IMR-90 (cell line): ENCODE results near the gene BCL6.

ENCODE experiments used
- CEBPB ChIP-seq: IDR thresholded peaks from 2 replicates; pipeline ENCODE4 v1.6.1; 2012; ENCODE audit warnings: low read depth, low read length, improper control_type of control experiment
- CHD1 ChIP-seq: IDR thresholded peaks from 2 replicates; pipeline ENCODE4 v1.6.1; 2012; ENCODE audit warnings: low read depth, low read length, improper control_type of control experiment
- CTCF ChIP-seq: conservative IDR thresholded peaks from 2 replicates; pipeline ENCODE4 v1.5.1; 2012; ENCODE audit warnings: mild to moderate bottlenecking, low read depth, low read length, improper control_type of control experiment
- MAZ ChIP-seq: IDR thresholded peaks from 2 replicates; pipeline ENCODE4 v1.6.1; 2012; ENCODE audit warnings: low read depth, mild to moderate bottlenecking, low read length, improper control_type of control experiment, moderate library complexity, borderline replicate concordance
- POLR2A ChIP-seq: IDR thresholded peaks from 2 replicates; pipeline ENCODE4 v1.6.1; 2012; ENCODE audit warnings: mild to moderate bottlenecking, low read depth, low read length
- RAD21 ChIP-seq: IDR thresholded peaks from 2 replicates; pipeline ENCODE4 v1.6.1; 2012; ENCODE audit warnings: low read length, improper control_type of control experiment
- RCOR1 ChIP-seq: IDR thresholded peaks from 2 replicates; pipeline ENCODE4 v1.6.1; 2012; ENCODE audit warnings: mild to moderate bottlenecking, low read length, improper control_type of control experiment; ENCODE audit not compliant: insufficient replicate concordance
- SMC3 ChIP-seq: fragments of 150-350 bp; IDR thresholded peaks from 2 replicates; pipeline ENCODE4 v1.6.1; 2016; ENCODE audit warnings: low read depth, mild to moderate bottlenecking, antibody characterized with exemption, low read length, moderate library complexity
- USF2 ChIP-seq: fragments of 150-350 bp; IDR thresholded peaks from 2 replicates; pipeline ENCODE4 v1.6.1; 2017; ENCODE audit warnings: mild to moderate bottlenecking, antibody characterized with exemption, low read length, low read depth

GRCh38 chr3:187748050-187748481, 2.8 kb upstream of the BCL6 start:
- TF ChIP-seq CTCF (peak; percentile 94), POLR2A (peak; percentile 41; the same call in 1 of the 2 replicates), CEBPB (no peak), RAD21 (peak; percentile 97), USF2 (no peak), RCOR1 (no peak), MAZ (peak; percentile 58; the same call in 1 of the 2 replicates), SMC3 (peak; percentile 85), CHD1 (no peak)
